GM23338 (cell line): ENCODE results near the gene TMEM218. TPM values are rescaled to one million over a fixed set of nuclear protein-coding genes. Genes with fewer than 3 reads are reported as not detected.

Source experiments
- ATAC-seq: fragments of 200-7000 bp; cut with Tn5 transposase; 3 replicates; pipeline ENCODE4 v1.9.1; 2020
- DNase-seq: peaks from one replicate; pipeline ENCODE4 v3.0.0-alpha.2; 2015; ENCODE audit warnings: low spot score
- H2AFZ ChIP-seq: fragments of 200-600 bp; sonication (generic); 2 replicates; pipeline ENCODE4 v1.8.0; 2016; ENCODE audit warnings: antibody characterized with exemption, mild to moderate bottlenecking, moderate library complexity
- H3F3A ChIP-seq: fragments of 200-600 bp; sonication (generic); replicated peaks from 2 replicates; pipeline ENCODE4 v1.8.0; 2017; ENCODE audit warnings: antibody characterized with exemption, mixed run types, low read depth
- H3K27ac ChIP-seq: fragments of 200-600 bp; sonication (generic); 2 replicates; pipeline ENCODE4 v1.6.1; 2016; ENCODE audit warnings: low read depth
- H3K27me3 ChIP-seq: fragments of 200-600 bp; sonication (generic); 2 replicates; pipeline ENCODE4 v1.8.0; 2016; ENCODE audit warnings: mild to moderate bottlenecking, mixed run types, moderate library complexity; ENCODE audit not compliant: insufficient read depth
- H3K36me3 ChIP-seq: fragments of 200-600 bp; sonication (generic); 2 replicates; pipeline ENCODE4 v1.8.0; 2016; ENCODE audit warnings: mild to moderate bottlenecking; ENCODE audit not compliant: insufficient read depth
- H3K4me1 ChIP-seq: fragments of 200-600 bp; sonication (generic); 2 replicates; pipeline ENCODE4 v1.8.0; 2016; ENCODE audit warnings: mild to moderate bottlenecking, moderate library complexity; ENCODE audit not compliant: insufficient read depth
- H3K4me2 ChIP-seq: fragments of 200-600 bp; sonication (generic); 2 replicates; pipeline ENCODE4 v1.7.1; 2017; ENCODE audit warnings: mixed run types
- H3K4me3 ChIP-seq: fragments of 200-600 bp; sonication (generic); 2 replicates; pipeline ENCODE4 v1.6.1; 2016; ENCODE audit warnings: mixed run types
- H3K79me2 ChIP-seq: fragments of 200-600 bp; sonication (generic); replicated peaks from 2 replicates; pipeline ENCODE4 v1.8.0; 2017; ENCODE audit warnings: mild to moderate bottlenecking; ENCODE audit not compliant: insufficient read depth
- H3K9me2 ChIP-seq: fragments of 200-600 bp; sonication (generic); 2 replicates; pipeline ENCODE4 v1.8.0; 2017; ENCODE audit not compliant: insufficient read depth
- H4K20me1 ChIP-seq: fragments of 200-600 bp; sonication (generic); replicated peaks from 2 replicates; pipeline ENCODE4 v1.8.0; 2017; ENCODE audit warnings: mild to moderate bottlenecking; ENCODE audit not compliant: insufficient read depth
- H3K27ac Mint-ChIP-seq: 2 replicates; pipeline ENCODE4 v1.8.0; 2020; ENCODE audit warnings: inconsistent platforms, mild to moderate bottlenecking, moderate library complexity, mixed read lengths
- H3K27me3 Mint-ChIP-seq: 3 replicates; pipeline ENCODE4 v1.8.0; 2022; ENCODE audit warnings: low read depth, mild to moderate bottlenecking, moderate library complexity, mixed read lengths, inconsistent platforms; ENCODE audit not compliant: insufficient read depth, poor library complexity
- H3K36me3 Mint-ChIP-seq: 3 replicates; pipeline ENCODE4 v1.8.0; 2021; ENCODE audit warnings: low read depth, mild to moderate bottlenecking, inconsistent platforms, moderate library complexity, mixed read lengths
- H3K4me1 Mint-ChIP-seq: 3 replicates; pipeline ENCODE4 v1.8.0; 2020; ENCODE audit warnings: mild to moderate bottlenecking, inconsistent platforms, mixed read lengths
- H3K4me3 Mint-ChIP-seq: 3 replicates; pipeline ENCODE4 v1.8.0; 2021; ENCODE audit warnings: moderate library complexity, mild to moderate bottlenecking, inconsistent platforms, mixed read lengths
- H3K9me3 Mint-ChIP-seq: 3 replicates; pipeline ENCODE4 v1.8.0; 2020; ENCODE audit warnings: moderate library complexity, mild to moderate bottlenecking, inconsistent platforms, mixed read lengths
- CREB1 ChIP-seq: fragments of 250-450 bp; sonication (Bioruptor Pico); IDR thresholded peaks from 2 replicates; pipeline ENCODE4 v1.5.0; 2020; ENCODE audit warnings: low read depth, mild to moderate bottlenecking, moderate library complexity
- EZH2 ChIP-seq: fragments of 200-600 bp; sonication (generic); IDR thresholded peaks from one replicate; pipeline ENCODE4 v1.8.0; 2017; ENCODE audit warnings: antibody characterized with exemption, mild to moderate bottlenecking, low read depth; ENCODE audit not compliant: unreplicated experiment
- EZH2phosphoT487 ChIP-seq: fragments of 200-600 bp; sonication (generic); IDR thresholded peaks from one replicate; pipeline ENCODE4 v1.8.1; 2018; ENCODE audit warnings: antibody characterized with exemption; ENCODE audit not compliant: unreplicated experiment
- JUNB ChIP-seq: IDR thresholded peaks from one replicate; pipeline ENCODE4 v1.6.1; 2016; ENCODE audit warnings: antibody characterized with exemption; ENCODE audit not compliant: unreplicated experiment
- NANOG ChIP-seq: IDR thresholded peaks from 2 replicates; pipeline ENCODE4 v1.6.1; 2016; ENCODE audit warnings: antibody characterized with exemption, borderline replicate concordance
- POLR2AphosphoS5 ChIP-seq: IDR thresholded peaks from 2 replicates; pipeline ENCODE4 v1.6.1; 2016; ENCODE audit warnings: antibody characterized with exemption, low read depth
- STAT1 ChIP-seq: IDR thresholded peaks from one replicate; pipeline ENCODE4 v1.6.1; 2016; ENCODE audit warnings: antibody characterized with exemption; ENCODE audit not compliant: unreplicated experiment
- ZNF114 ChIP-seq: fragments of 250-450 bp; sonication (Bioruptor Pico); IDR thresholded peaks from 2 replicates; pipeline ENCODE4 v1.5.0; 2020; ENCODE audit warnings: mild to moderate bottlenecking, moderate library complexity
- ZNF331 ChIP-seq: fragments of 250-450 bp; sonication (Bioruptor Pico); IDR thresholded peaks from 2 replicates; pipeline ENCODE4 v1.5.0; 2020; ENCODE audit warnings: low read depth, mild to moderate bottlenecking, moderate library complexity
- polyA plus RNA-seq: library from polyadenylated mRNA; unstranded; fragments of >200 nt; fragmentation: Nextera tagmentation; extraction: Ambion mirVana; gene quantifications from 2 replicates; pipeline ENCODE4 v1.2.1, GENCODE V29; 2016
- total RNA-seq: library from RNA; depleted of rRNA; stranded (reverse); fragments of >200 nt; shearing (Covaris generic); gene quantifications from 2 replicates; pipeline ENCODE4 v1.2.3, GENCODE V29; 2014
- TF ChIP-seq, protein P1 (sequence below), 2 experiments: fragments of 200-600 bp in 1 of 2; sonication (generic) in 1 of 2; conservative IDR thresholded peaks; 2 replicates each; pipeline versions ENCODE4 v1.5.1 to v1.6.1; 2016 to 2017; ENCODE audit warnings: antibody characterized with exemption in 2 of 2, low read depth in 2 of 2, mild to moderate bottlenecking in 2 of 2, moderate library complexity in 1 of 2
- TF ChIP-seq, protein P2 (sequence below): IDR thresholded peaks from 2 replicates; pipeline ENCODE4 v1.6.1; 2016; ENCODE audit warnings: antibody characterized with exemption
- TF ChIP-seq, protein P3 (sequence below): IDR thresholded peaks from one replicate; pipeline ENCODE4 v1.6.1; 2018; ENCODE audit warnings: antibody characterized with exemption; ENCODE audit not compliant: unreplicated experiment

TMEM218 gene
- total and polyA plus RNA-seq, 2 experiments from 2014 or later: 23.7 to 24.2 TPM

DNA sequence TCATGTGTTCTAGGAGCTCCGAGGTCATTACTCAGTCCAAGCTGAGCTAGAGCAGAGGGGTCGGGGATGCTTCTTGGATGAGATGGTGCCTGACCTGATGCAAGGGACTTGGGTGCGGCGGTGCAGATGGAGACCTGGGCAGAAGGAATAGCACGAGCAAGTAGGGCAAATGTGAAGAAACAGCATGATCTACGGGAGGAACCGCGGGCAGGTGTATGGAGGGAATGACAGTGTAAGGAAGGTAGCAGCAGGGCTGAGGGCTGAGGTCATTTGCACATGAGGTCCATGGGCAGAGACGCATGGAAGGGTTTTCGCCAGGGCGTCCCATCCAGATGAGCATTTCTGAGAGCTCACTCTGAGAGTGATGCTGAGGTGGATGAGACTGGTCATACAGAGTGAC, 33.4 kb downstream of the TMEM218 start:
- Histone ChIP-seq H3K36me3 (no peaks in the 10 kb centered on the region), H3K4me2 (no peak overlapping the region), H3K27ac (no peak overlapping the region), H3K9me2 (no peaks in the 10 kb centered on the region), H2AFZ (no peak overlapping the region), H3F3A (no peaks in the 10 kb centered on the region), H3K4me3 (no peak overlapping the region), H3K79me2 (no peaks in the 10 kb centered on the region), H3K27me3 (no peaks in the 10 kb centered on the region), H3K4me1 (no peaks in the 10 kb centered on the region), H4K20me1 (no peaks in the 10 kb centered on the region)
- ATAC-seq: no peak
- DNase-seq: no peak
- TF ChIP-seq STAT1 (no peak), CREB1 (CRISPR knock-in tag) (no peak), JUNB (no peak), NANOG (no peak), EZH2 (no peak), EZH2phosphoT487 (no peak), POLR2AphosphoS5 (no peak), ZNF331 (CRISPR knock-in tag) (no peak), ZNF114 (no peak)
- TF ChIP-seq, protein P1, sequence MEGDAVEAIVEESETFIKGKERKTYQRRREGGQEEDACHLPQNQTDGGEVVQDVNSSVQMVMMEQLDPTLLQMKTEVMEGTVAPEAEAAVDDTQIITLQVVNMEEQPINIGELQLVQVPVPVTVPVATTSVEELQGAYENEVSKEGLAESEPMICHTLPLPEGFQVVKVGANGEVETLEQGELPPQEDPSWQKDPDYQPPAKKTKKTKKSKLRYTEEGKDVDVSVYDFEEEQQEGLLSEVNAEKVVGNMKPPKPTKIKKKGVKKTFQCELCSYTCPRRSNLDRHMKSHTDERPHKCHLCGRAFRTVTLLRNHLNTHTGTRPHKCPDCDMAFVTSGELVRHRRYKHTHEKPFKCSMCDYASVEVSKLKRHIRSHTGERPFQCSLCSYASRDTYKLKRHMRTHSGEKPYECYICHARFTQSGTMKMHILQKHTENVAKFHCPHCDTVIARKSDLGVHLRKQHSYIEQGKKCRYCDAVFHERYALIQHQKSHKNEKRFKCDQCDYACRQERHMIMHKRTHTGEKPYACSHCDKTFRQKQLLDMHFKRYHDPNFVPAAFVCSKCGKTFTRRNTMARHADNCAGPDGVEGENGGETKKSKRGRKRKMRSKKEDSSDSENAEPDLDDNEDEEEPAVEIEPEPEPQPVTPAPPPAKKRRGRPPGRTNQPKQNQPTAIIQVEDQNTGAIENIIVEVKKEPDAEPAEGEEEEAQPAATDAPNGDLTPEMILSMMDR (conservative IDR thresholded peaks at IDR 0.05; ENCODE audit: low read depth in 2 of 2): no peak
- TF ChIP-seq, protein P2, sequence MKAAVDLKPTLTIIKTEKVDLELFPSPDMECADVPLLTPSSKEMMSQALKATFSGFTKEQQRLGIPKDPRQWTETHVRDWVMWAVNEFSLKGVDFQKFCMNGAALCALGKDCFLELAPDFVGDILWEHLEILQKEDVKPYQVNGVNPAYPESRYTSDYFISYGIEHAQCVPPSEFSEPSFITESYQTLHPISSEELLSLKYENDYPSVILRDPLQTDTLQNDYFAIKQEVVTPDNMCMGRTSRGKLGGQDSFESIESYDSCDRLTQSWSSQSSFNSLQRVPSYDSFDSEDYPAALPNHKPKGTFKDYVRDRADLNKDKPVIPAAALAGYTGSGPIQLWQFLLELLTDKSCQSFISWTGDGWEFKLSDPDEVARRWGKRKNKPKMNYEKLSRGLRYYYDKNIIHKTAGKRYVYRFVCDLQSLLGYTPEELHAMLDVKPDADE: no peak
- TF ChIP-seq, protein P3, sequence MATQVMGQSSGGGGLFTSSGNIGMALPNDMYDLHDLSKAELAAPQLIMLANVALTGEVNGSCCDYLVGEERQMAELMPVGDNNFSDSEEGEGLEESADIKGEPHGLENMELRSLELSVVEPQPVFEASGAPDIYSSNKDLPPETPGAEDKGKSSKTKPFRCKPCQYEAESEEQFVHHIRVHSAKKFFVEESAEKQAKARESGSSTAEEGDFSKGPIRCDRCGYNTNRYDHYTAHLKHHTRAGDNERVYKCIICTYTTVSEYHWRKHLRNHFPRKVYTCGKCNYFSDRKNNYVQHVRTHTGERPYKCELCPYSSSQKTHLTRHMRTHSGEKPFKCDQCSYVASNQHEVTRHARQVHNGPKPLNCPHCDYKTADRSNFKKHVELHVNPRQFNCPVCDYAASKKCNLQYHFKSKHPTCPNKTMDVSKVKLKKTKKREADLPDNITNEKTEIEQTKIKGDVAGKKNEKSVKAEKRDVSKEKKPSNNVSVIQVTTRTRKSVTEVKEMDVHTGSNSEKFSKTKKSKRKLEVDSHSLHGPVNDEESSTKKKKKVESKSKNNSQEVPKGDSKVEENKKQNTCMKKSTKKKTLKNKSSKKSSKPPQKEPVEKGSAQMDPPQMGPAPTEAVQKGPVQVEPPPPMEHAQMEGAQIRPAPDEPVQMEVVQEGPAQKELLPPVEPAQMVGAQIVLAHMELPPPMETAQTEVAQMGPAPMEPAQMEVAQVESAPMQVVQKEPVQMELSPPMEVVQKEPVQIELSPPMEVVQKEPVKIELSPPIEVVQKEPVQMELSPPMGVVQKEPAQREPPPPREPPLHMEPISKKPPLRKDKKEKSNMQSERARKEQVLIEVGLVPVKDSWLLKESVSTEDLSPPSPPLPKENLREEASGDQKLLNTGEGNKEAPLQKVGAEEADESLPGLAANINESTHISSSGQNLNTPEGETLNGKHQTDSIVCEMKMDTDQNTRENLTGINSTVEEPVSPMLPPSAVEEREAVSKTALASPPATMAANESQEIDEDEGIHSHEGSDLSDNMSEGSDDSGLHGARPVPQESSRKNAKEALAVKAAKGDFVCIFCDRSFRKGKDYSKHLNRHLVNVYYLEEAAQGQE: no peak
- no peaks in the 10 kb centered on the region; the same call in 2 of the 3 replicates for H3K9me3 Mint-ChIP-seq
- H3K36me3 Mint-ChIP-seq: no peaks in the 10 kb centered on the region
- peaks cover 18% of the 10 kb centered on the region for H3K27me3 Mint-ChIP-seq
- no peak overlapping the region for H3K27ac Mint-ChIP-seq
- H3K4me3 Mint-ChIP-seq: no peak overlapping the region
- peaks cover 2% of the 10 kb centered on the region; the same call in 2 of the 3 replicates for H3K4me1 Mint-ChIP-seq
